Astrocyte of the spinal cord (primary cell): ENCODE results near the gene MAP2K3.

ENCODE experiments used
- DNase-seq: peaks from one replicate; pipeline ENCODE4 v3.0.0; 2011; ENCODE audit warnings: low read depth, low spot score
- H3K4me3 ChIP-seq: 2 replicates; pipeline ENCODE4 v1.5.1; 2011; ENCODE audit warnings: low read depth, mild to moderate bottlenecking, low read length, moderate library complexity
- in situ Hi-C: cut with HindIII; loops from 2 replicates; pipeline ENCODE4 v1.10.0; 2017; ENCODE audit warnings: low sequenced_read_pairs
- TF ChIP-seq, protein P1 (sequence below): IDR thresholded peaks from 2 replicates; pipeline ENCODE4 v1.5.1; 2012; ENCODE audit warnings: low read depth, mild to moderate bottlenecking, low read length, inconsistent platforms

The MAP2K3 gene

DNA sequence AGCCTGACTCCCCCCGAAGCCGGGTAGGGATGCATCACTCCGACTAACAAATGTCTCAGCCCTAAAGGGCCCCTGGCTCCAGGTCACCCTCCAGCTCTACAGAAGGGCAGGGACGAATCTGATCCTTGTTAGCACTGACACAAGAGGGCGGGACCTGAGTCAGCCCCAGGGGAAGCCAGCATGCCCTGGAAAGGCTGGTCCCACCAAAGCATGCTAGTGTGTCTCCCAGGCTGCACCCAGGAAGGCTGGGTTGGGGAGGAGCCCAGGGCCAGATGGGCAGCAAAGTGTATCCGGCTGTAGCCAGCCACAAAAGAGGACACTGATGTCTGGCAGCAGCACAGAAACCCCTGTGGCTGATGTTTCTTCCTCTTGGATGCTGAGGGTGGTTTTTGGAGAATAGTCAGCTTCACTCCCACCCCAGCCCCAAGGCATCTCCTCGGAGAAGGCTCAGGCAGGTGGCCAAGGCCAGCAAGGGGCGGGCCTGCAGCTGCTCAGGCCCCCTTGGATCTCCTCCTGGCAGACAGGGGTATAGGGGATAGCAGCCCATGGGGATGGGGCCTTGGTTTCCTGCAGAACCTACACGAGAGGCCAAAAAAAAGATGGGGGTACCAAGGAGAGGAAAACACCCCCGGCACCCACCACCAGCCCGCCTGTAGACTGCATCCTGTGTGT, 42.3 kb upstream of the MAP2K3 start:
- no peak for DNase-seq
- in situ Hi-C loops: no loop called here
- TF ChIP-seq, protein P1, sequence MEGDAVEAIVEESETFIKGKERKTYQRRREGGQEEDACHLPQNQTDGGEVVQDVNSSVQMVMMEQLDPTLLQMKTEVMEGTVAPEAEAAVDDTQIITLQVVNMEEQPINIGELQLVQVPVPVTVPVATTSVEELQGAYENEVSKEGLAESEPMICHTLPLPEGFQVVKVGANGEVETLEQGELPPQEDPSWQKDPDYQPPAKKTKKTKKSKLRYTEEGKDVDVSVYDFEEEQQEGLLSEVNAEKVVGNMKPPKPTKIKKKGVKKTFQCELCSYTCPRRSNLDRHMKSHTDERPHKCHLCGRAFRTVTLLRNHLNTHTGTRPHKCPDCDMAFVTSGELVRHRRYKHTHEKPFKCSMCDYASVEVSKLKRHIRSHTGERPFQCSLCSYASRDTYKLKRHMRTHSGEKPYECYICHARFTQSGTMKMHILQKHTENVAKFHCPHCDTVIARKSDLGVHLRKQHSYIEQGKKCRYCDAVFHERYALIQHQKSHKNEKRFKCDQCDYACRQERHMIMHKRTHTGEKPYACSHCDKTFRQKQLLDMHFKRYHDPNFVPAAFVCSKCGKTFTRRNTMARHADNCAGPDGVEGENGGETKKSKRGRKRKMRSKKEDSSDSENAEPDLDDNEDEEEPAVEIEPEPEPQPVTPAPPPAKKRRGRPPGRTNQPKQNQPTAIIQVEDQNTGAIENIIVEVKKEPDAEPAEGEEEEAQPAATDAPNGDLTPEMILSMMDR: no peak
- no peak overlapping the region for H3K4me3 ChIP-seq

DNA sequence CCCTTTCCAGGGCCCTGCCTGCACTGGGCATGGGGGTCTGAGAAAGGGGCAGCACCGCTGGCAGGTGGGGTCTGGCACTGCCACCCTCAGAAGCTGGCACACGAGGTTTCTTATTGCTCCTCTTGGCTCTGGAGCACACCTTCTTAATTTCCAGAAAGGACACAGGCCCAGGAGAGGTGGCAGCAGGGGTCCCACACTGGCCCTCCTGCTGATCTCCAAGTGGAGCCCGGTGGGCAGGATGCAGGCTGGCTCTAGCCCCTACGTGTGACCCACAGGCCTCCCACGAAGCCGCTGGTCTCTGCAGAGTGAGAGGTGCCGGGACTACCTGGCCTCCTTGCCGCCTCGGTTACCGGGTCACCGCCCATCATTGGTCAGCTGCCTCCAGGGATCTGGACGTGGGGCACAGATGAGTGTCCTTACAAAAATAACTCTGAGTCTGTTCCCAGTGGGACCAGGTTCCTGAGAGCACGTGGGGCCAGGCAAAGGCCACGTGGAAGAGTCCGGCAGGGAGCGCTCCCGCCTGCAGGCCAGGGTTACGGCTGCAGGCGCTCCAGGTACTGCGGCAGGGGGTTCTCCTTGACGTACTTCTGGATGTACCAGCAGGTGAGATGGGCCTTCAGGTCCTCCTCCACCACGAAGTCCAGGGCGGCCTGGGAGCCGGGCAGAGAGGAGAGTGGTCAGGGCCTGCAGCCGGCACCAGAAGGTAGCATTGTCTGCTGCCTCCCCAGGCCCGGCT, 41.6 kb upstream of the MAP2K3 start:
- TF ChIP-seq, protein P1: no peak
- in situ Hi-C loops: no loop called here
- H3K4me3 ChIP-seq: no peak overlapping the region
- DNase-seq: no peak

DNA sequence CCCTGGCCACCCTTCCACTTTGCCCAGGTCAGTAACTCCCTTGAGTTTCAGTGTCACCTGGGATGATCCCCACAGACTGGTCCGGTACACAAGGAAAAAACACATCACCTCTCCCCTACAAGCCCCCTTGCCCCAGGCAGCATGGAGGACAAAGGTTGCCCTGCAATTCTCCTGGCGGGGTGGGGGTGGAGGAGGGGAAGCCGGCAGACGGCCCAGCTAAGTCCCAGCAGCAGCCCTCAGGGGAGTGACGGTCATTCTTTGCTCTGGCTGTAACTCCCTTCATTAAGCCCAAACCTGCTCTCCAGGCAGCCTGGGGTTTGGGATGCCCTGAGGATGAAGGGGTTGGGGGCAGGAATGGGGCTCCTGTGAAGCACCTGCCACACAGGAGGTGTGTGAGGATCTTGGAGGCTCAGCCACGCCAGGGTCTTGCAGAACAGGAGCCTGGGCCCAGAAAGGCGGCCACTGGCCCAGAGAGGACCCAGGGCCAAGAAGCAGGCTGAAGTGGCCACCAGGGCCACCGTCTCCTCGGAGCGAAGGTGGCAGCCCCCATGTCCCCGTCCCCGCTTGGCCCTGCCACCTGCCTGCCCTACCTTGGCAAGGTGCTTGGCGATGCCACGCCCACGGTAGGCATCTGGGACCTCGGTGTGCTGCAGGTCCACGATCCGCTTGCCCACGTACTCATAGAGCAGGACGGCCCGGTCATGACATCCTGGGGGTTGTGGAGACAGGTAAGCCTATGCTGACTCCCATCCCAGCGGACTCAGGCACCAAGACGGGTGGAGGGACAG, 40.8 kb upstream of the MAP2K3 start:
- in situ Hi-C loops: no loop called here
- TF ChIP-seq, protein P1: no peak
- H3K4me3 ChIP-seq: no peak overlapping the region
- no peak for DNase-seq

DNA sequence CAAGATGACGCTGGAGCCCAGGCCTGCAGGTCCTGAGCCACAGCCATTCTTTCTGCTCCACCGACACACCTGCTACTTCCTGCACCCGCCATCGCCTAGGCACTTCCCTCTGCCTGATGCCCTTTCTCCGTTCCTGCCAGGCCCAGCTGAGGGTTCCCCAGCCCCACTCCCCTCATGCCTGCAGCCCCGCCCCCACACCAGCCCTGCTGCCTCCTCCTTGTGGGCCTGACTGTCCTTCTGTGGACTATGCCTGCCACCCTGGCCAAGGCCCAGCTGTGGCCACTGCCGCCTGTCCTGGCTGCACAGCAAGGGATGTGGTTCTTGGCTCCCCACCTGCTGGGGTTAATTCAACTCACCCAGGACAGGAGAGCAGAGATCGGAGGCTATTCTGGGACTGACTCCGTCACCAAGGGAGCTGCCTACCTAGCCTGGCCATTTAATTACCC, 38.8 kb upstream of the MAP2K3 start:
- DNase-seq: no peak
- in situ Hi-C loops: no loop called here
- TF ChIP-seq, protein P1: no peak
- H3K4me3 ChIP-seq: no peak overlapping the region

DNA sequence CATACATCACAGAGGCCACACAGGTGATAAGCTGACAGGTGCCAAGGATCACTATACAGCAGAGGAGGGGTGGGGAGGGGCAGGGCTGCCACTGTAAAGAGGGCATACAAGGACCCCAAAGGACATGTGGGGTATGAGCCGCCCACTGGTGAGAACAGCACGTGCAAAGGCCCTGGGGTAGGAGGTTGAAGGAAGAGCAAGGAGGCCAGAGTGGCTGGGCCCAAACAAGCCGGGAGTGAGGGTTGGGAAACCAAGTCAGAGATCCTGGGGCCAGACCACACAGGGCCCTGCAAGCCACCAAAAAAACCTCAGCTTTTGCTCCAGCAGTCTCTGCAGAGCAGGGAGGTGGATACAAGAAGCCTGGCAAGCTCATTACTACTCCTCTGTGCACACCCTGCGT, 37.8 kb upstream of the MAP2K3 start:
- H3K4me3 ChIP-seq: no peak overlapping the region
- in situ Hi-C loops: no loop called here
- TF ChIP-seq, protein P1: no peak
- no peak for DNase-seq

DNA sequence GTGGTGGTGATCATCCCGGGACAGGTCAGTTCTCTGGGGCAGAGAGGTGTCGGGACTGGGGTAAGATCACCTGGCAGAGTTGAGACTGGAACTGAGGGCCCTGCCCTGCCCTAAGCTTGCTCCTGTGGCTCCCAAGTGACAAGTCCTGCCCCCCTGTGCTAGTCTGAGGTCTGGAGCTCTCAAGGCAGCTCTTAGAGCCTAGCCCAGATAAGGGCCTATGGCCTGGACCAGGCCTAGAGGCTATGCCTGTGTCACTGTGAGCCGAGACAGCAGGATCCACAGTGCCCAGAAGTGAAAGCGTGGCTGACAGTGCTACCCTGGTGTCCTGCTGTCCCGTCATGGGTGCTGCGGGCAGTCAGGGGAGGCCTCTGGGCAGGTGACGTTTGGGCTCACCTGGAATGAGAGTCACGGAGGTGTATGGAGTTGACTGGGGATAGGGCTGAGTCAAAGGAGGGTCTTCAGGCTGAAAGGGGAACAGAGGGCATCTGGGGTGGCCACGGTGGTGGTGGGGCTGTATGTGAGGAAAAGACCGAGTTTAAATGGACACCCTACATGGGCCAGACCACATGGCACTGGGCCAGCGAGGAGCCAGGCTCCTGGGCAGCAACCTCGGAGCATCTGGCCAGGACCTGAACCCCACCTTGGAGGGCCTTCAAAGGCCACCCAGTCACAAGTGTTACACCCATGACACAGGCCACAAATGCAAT, 36.8 kb upstream of the MAP2K3 start:
- H3K4me3 ChIP-seq: no peak overlapping the region
- TF ChIP-seq, protein P1: no peak
- in situ Hi-C loops: no loop called here
- no peak for DNase-seq
